Measurements from ENCODE around the gene FAM204A. TPM values are rescaled to one million over a fixed set of nuclear protein-coding genes. Genes with fewer than 3 reads are reported as not detected.

FAM204A gene
- total RNA-seq, 1 donor from 2014 or later: 58.8 TPM

DNA sequence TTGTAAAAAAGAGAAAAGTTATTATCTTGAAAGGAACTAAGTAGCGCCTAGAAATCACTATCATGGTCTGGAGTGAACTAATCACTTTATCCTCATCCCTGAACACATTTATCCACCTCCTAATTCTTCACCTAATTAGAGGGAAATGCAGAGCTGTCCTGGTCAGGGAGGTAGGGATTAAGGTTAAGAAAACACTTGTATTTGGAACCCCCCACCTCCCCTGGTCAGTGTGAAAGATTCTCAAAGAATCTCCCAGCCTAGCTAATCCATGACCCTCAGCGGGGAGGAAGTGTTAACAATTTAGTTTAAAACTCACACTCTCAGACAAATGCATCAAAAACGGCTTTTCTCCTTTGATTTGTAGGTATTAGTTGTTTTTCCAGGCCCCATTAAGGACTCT is 83.8 kb downstream of the FAM204A start:
- ATAC-seq (ENCODE audit: poor library complexity): no peak

DNA sequence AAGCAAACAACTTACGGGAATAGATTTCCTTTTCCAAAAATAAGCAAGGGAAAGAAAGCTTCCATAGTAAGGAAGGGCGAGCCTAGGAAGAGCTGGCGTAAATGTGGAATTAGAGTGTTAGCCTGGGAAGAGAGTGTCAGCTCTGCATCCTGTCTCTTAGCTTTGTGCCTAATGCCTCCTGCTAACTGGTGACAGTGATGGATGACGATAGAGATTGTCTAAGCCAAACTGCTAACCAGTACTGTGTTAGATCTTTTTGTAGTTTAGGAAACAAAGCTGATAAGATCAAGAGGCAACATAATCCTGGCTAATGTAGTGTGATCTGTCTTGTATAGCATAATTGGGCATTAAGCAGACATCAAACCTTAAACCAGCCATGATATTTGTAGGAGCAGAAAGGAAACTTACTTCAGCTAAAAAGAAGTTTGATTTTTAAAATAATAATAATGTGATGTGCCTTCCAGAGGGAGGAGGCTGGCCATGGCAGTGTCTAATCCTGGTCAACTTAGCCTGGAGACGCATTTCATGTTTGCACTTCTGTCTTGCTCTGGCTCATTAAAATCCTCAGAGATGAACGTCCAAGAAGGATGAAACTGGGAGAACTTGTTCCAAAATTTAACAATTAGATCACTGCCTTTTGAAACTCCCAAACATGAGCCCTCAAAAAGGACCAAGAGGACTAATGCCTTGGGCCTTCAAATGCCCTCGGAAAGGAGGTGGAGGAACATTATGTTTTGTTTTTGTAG is 85.1 kb downstream of the FAM204A start:
- intact Hi-C loops (cut with DNase I): no loop called here
- DNase-seq (no peak), ATAC-seq (ENCODE audit: poor library complexity) (no peak)

More for the DNA sequence above, 83.8 kb downstream of the FAM204A start:
- intact Hi-C loops (cut with DNase I): no loop called here
- no peak for DNase-seq

DNA sequence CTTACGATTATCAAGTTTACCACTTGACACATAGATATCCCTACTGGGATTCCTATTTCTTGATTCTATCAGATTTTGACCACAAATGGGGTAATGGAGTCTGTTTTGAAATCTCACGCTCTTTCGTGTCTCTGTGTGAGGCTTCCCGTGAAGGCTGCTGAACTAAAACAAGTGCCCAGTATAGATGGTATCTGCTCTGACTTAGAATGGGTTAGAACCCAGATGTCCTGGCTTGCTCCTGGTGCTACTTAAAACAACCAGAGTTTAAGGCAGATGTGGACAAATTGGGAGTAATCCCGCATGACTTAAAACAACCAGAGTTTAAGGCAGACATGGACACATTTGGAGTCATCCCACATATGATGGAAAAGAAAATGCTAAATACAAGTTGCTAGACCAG is 85.9 kb downstream of the FAM204A start:
- intact Hi-C loops (cut with DNase I): no loop called here
- ATAC-seq (ENCODE audit: poor library complexity): no peak

DNA sequence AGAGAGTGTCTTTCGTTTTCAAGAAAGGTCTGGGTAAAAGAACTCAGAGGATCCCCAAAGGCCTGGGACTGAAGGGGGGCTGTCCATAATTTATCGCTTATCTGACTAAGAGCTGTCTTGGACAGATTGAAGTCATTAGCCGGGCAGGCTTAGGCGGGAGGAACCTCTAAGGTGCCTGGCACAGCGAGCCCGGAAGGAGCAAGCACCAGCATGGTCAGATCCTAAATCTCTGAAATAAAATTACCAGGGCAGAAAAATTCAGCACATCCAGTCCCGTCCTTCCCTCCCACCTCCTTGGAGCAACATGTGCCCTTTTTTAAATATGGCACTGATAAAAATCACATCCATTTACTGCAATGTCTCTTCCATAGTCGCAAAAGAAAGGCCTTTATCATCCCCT is 86.8 kb downstream of the FAM204A start:
- ATAC-seq (ENCODE audit: poor library complexity): no peak
- intact Hi-C loops (cut with DNase I): no loop called here

More for the DNA sequence above, 85.9 kb downstream of the FAM204A start:
- DNase-seq: no peak

DNA sequence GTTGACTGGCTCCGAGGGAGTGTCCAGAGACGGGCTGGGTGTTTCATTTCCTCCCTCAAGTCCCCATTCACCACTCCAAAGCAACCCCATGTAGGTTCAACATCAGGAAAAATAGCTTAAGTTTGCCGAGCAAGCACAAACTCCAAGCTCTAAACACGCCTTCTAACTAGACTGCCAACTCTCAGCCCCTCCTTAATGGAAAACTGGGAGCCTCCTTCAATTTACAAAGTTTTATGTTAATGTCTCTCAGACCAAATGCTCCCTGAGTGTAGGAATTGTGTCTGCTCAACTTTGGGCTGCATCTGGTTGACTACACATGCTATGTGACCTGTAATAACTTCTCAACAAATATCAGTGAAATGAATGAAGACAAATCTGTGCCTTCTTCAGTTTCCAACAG is 87.5 kb downstream of the FAM204A start:
- intact Hi-C loops (cut with DNase I): no loop called here
- ATAC-seq (ENCODE audit: poor library complexity) (no peak), DNase-seq (no peak)

More for the DNA sequence above, 86.8 kb downstream of the FAM204A start:
- DNase-seq: no peak

DNA sequence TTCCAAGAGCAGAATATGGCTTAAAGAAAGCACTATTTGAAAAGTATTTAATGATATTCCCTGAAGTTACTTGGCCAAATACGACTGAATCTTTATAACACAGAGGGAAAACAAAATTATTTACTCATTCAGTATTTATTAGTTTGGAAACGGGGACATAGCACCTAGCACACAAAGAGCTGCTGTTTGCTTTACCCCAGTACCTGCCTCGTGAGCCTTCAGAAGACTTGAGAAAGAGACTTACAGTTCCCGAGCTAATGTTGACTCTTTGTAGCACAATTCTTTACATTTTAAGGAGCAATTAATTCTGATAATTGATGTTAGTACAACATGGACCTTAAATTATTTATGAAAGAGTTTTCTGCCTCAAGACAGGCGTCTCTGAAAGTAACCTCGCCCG is 88.7 kb downstream of the FAM204A start:
- ATAC-seq (ENCODE audit: poor library complexity) (no peak), DNase-seq (no peak)
- intact Hi-C loops (cut with DNase I): no loop called here

DNA sequence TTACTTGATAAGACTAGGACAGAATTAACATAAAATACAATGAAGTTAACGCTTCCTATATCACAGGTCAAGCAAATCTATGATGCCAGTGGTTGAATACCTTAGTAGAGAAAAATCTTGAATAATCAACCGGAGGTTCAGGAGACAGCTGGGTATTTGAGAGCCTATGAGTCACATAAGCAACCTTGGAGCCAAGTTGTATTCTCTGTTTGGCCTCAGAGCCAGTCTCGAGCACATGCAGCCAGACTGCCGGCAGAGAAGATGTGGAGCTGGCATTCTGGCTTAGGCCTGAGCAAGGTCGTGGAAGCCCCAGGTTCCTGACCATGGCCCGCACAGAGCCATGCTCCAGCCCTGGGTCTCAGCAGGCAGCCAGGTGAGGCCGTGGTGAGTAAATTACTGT is 90.3 kb downstream of the FAM204A start:
- DNase-seq (no peak), ATAC-seq (ENCODE audit: poor library complexity) (no peak)
- intact Hi-C loops (cut with DNase I): no loop called here

DNA sequence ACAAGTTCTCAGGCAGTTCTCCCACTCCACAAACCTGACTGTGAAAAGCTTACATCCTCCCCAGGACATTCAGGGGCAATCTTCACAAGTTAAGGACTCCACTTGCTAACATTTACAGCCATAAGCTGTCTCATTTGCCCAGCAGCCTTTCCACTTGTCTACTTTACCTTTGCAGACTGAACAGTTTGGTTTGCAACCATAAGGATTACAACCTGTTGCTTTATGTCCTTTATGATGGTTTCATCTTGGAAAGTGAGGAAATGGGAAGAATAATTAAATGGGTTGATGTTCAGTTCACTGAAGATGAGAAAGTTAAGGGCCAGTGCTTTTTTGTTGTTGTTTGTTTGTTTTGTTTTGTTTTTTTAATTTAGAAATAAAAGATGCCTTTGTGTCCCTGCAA is 92.4 kb downstream of the FAM204A start:
- DNase-seq (no peak), ATAC-seq (ENCODE audit: poor library complexity) (no peak)
- intact Hi-C loops (cut with DNase I): no loop called here

Measured in Right ventricle myocardium superior (tissue), 1 donor.